PC-9 (cell line): ENCODE measurements around the gene FAM13C. TPM values are rescaled to one million over a fixed set of nuclear protein-coding genes. Genes with fewer than 3 reads are reported as not detected.

Source experiments
- BruUV-seq: library from RNA; stranded (reverse); fragments of 400-500 nt; replicated peaks from 2 replicates; lab custom pipeline; 2021; lab: Mats Ljungman, UMichigan
- CTCF ChIA-PET: fragments of 300-600 bp; sonication (Branson Sonifier 250); formaldehyde crosslinking; loops from one replicate; lab custom pipeline; 2022; ENCODE audit warnings: antibody characterized with exemption; lab: Charles Lee
- POLR2A ChIA-PET: fragments of 300-600 bp; sonication (Branson Sonifier 250); formaldehyde crosslinking; loops from one replicate; lab custom pipeline; 2022; ENCODE audit warnings: antibody characterized with exemption; ENCODE audit not compliant: unreplicated experiment; lab: Charles Lee
- DNase-seq, 2 experiments: peaks; one replicate each; pipeline versions ENCODE4 v3.0.0 to v3.0.0-alpha.2; 2015 to 2022; ENCODE audit warnings: mixed read lengths in 1 of 2
- H2AFZ ChIP-seq: fragments of 200-600 bp; sonication (generic); 2 replicates; pipeline ENCODE4 v1.8.1; 2017; ENCODE audit warnings: antibody characterized with exemption
- H3F3A ChIP-seq: fragments of 200-600 bp; sonication (generic); 2 replicates; pipeline ENCODE4 v1.8.1; 2017; ENCODE audit warnings: antibody characterized with exemption, mild to moderate bottlenecking, low read depth; ENCODE audit not compliant: insufficient read depth
- H3K27ac ChIP-seq: fragments of 200-600 bp; sonication (generic); 2 replicates; pipeline ENCODE4 v1.6.1; 2016; ENCODE audit warnings: mixed run types
- H3K27me3 ChIP-seq: fragments of 200-600 bp; sonication (generic); 2 replicates; pipeline ENCODE4 v1.6.1; 2016; ENCODE audit warnings: low read depth, mixed run types; ENCODE audit not compliant: insufficient read depth
- H3K36me3 ChIP-seq: fragments of 200-600 bp; sonication (generic); 2 replicates; pipeline ENCODE4 v1.6.1; 2016; ENCODE audit warnings: low read depth, mixed run types
- H3K4me1 ChIP-seq: fragments of 200-600 bp; sonication (generic); replicated peaks from 2 replicates; pipeline ENCODE4 v1.6.1; 2016; ENCODE audit warnings: mixed run types; ENCODE audit not compliant: insufficient read depth
- H3K4me2 ChIP-seq: fragments of 200-600 bp; sonication (generic); 2 replicates; pipeline ENCODE4 v1.6.1; 2017; ENCODE audit warnings: mixed run types
- H3K4me3 ChIP-seq: fragments of 200-600 bp; sonication (generic); 2 replicates; pipeline ENCODE4 v1.6.1; 2016; ENCODE audit warnings: mixed run types
- H3K79me2 ChIP-seq: fragments of 200-600 bp; sonication (generic); 2 replicates; pipeline ENCODE4 v1.6.1; 2017; ENCODE audit warnings: low read depth, mixed run types
- H3K9me2 ChIP-seq: fragments of 200-600 bp; sonication (generic); 2 replicates; pipeline ENCODE4 v1.8.1; 2017; ENCODE audit warnings: mild to moderate bottlenecking; ENCODE audit not compliant: insufficient read depth
- H3K9me3 ChIP-seq: fragments of 200-600 bp; sonication (generic); 2 replicates; pipeline ENCODE4 v1.8.1; 2016; ENCODE audit warnings: low read depth; ENCODE audit not compliant: insufficient read depth
- H4K20me1 ChIP-seq: fragments of 200-600 bp; sonication (generic); 2 replicates; pipeline ENCODE4 v1.8.1; 2017; ENCODE audit not compliant: insufficient read depth
- CTCF ChIP-seq: fragments of 200-600 bp; sonication (generic); conservative IDR thresholded peaks from 2 replicates; pipeline ENCODE4 v1.6.1; 2017; ENCODE audit warnings: mixed run types, antibody characterized with exemption, mild to moderate bottlenecking, moderate library complexity
- EZH2 ChIP-seq: fragments of 200-600 bp; sonication (generic); IDR thresholded peaks from 2 replicates; pipeline ENCODE4 v1.8.0; 2017; ENCODE audit warnings: antibody characterized with exemption, low read depth
- intact Hi-C: fragments of 100-400 bp; cut with micrococcal nuclease; formaldehyde crosslinking; loops from one replicate; pipeline ENCODE4 v1.10.0; 2022; ENCODE audit not compliant: unreplicated experiment
- total RNA-seq: library from RNA; stranded (reverse); gene quantifications from 2 replicates; pipeline ENCODE4 v1.2.3, GENCODE V29; 2021

FAM13C gene
- total RNA-seq, 1 experiment from 2014 or later: not detected

- no TSS peak for BruUV-seq
- H3K79me2 ChIP-seq: no peaks in the 10 kb centered on the region
- H2AFZ ChIP-seq: no peak overlapping the region
- ChIA-PET POLR2A (no interaction called here), CTCF (no interaction called here)
- no peaks in the 10 kb centered on the region for H3K9me2 ChIP-seq
- H3K27ac ChIP-seq: no peak overlapping the region
- H4K20me1 ChIP-seq: no peaks in the 10 kb centered on the region
- no peaks in the 10 kb centered on the region for H3K4me1 ChIP-seq
- no peaks in the 10 kb centered on the region for H3K9me3 ChIP-seq
- no peak overlapping the region for H3K4me3 ChIP-seq
- no peak for DNase-seq
- no peaks in the 10 kb centered on the region for H3K27me3 ChIP-seq
- intact Hi-C loops: loop anchor here (5.0 to 10.0 kb wide), 2 partner anchors 560 to 1192 kb away; no protein-coding TSS in a partner anchor
- no peaks in the 10 kb centered on the region for H3F3A ChIP-seq
- H3K4me2 ChIP-seq: no peak overlapping the region
- no peaks in the 10 kb centered on the region for H3K36me3 ChIP-seq
- TF ChIP-seq EZH2 (no peak), CTCF (no peak)
These were observed 117.5 kb downstream of the FAM13C start for GRCh38 chr10:59244871-59245270.

GRCh38 chr10:59243611-59244195 is 118.6 kb downstream of the FAM13C start:
- Histone ChIP-seq H3K4me3 (no peak overlapping the region), H3F3A (no peaks in the 10 kb centered on the region), H3K27ac (no peak overlapping the region), H3K4me1 (no peaks in the 10 kb centered on the region), H4K20me1 (no peaks in the 10 kb centered on the region), H3K9me2 (no peaks in the 10 kb centered on the region), H3K27me3 (no peaks in the 10 kb centered on the region), H3K36me3 (no peaks in the 10 kb centered on the region), H3K79me2 (no peaks in the 10 kb centered on the region), H2AFZ (no peak overlapping the region), H3K4me2 (no peak overlapping the region), H3K9me3 (no peaks in the 10 kb centered on the region)
- ChIA-PET CTCF (no interaction called here), POLR2A (no interaction called here)
- intact Hi-C loops: loop anchor here (5.0 to 10.0 kb wide), 2 partner anchors 561 to 1194 kb away; no protein-coding TSS in a partner anchor
- no peak for DNase-seq
- no TSS peak for BruUV-seq
- TF ChIP-seq CTCF: no peak
- no peak for TF ChIP-seq EZH2

GRCh38 chr10:59242991-59243390 is 119.4 kb downstream of the FAM13C start:
- no peak overlapping the region for H3K4me3 ChIP-seq
- intact Hi-C loops: loop anchor here (5.0 to 10.0 kb wide), 2 partner anchors 562 to 1194 kb away; no protein-coding TSS in a partner anchor
- no peak for TF ChIP-seq CTCF
- no peak for TF ChIP-seq EZH2
- CTCF ChIA-PET: no interaction called here
- no peak overlapping the region for H3K27ac ChIP-seq
- no peak for DNase-seq
- POLR2A ChIA-PET: no interaction called here
- H2AFZ ChIP-seq: no peak overlapping the region
- no peaks in the 10 kb centered on the region for H3K4me1 ChIP-seq
- no peaks in the 10 kb centered on the region for H3K36me3 ChIP-seq
- H4K20me1 ChIP-seq: no peaks in the 10 kb centered on the region
- H3K4me2 ChIP-seq: no peak overlapping the region
- H3K9me2 ChIP-seq: no peaks in the 10 kb centered on the region
- H3F3A ChIP-seq: no peaks in the 10 kb centered on the region
- H3K9me3 ChIP-seq: no peaks in the 10 kb centered on the region
- no peaks in the 10 kb centered on the region for H3K79me2 ChIP-seq
- BruUV-seq: no TSS peak
- no peaks in the 10 kb centered on the region for H3K27me3 ChIP-seq
